ENCODE results near the gene MPRIP.

DNA sequence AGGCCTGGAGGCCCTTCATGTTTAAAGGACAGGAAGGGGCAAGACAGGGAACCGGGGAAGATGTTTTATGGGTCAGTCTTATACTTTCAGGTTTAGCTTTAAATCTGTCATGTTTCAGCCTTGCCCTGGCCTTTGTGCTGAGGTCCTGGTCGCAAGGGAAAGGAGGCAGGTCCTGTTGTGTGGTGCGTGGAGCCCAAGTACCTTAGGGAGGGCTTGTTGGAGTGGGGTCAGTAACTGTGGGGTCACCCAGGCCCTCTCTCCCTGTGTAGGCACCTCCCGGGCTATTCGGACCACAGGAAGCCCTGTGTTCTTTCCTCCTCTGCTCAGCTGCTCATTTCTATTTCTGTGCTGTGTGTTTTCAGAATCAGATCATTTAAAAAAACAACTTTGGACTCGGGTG, 42.7 kb downstream of the MPRIP start:
- no peak for TF ChIP-seq EZH2 (IDR thresholded peaks at IDR 0.05; ENCODE audit: low read length)
- TF ChIP-seq, protein P1, sequence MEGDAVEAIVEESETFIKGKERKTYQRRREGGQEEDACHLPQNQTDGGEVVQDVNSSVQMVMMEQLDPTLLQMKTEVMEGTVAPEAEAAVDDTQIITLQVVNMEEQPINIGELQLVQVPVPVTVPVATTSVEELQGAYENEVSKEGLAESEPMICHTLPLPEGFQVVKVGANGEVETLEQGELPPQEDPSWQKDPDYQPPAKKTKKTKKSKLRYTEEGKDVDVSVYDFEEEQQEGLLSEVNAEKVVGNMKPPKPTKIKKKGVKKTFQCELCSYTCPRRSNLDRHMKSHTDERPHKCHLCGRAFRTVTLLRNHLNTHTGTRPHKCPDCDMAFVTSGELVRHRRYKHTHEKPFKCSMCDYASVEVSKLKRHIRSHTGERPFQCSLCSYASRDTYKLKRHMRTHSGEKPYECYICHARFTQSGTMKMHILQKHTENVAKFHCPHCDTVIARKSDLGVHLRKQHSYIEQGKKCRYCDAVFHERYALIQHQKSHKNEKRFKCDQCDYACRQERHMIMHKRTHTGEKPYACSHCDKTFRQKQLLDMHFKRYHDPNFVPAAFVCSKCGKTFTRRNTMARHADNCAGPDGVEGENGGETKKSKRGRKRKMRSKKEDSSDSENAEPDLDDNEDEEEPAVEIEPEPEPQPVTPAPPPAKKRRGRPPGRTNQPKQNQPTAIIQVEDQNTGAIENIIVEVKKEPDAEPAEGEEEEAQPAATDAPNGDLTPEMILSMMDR (optimal IDR thresholded peaks at IDR 0.05 in 1 of 3, IDR thresholded peaks at IDR 0.05 in 1 of 3, conservative IDR thresholded peaks at IDR 0.05 in 1 of 3; ENCODE audit: extremely low read depth in 1 of 3, insufficient read depth in 2 of 3, low read length in 3 of 3) = no peak
